Stimulated activated memory B cell treated with anti-CD40 and anti-IgM and Interleukin-4, amounts not matched to agents 10 μg/mL and 1 μg/mL and 100 μg/mL, for 72 hours (primary cell): ENCODE measurements around the gene WWOX.

Experiments used
- ATAC-seq: fragments of 150-1000 bp; cut with Tn5 transposase; 2 replicates; pipeline ENCODE4 v1.10.0; 2021
- H3K27ac Mint-ChIP-seq: one replicate; pipeline ENCODE4 v1.8.0; 2022; ENCODE audit warnings: mild to moderate bottlenecking, mixed read lengths
- H3K27me3 Mint-ChIP-seq: one replicate; pipeline ENCODE4 v1.8.0; 2022; ENCODE audit warnings: mixed read lengths
- H3K36me3 Mint-ChIP-seq: one replicate; pipeline ENCODE4 v1.8.0; 2022; ENCODE audit warnings: mixed read lengths
- H3K4me1 Mint-ChIP-seq: one replicate; pipeline ENCODE4 v1.8.0; 2022; ENCODE audit warnings: mixed read lengths
- H3K4me3 Mint-ChIP-seq: one replicate; pipeline ENCODE4 v1.8.0; 2022; ENCODE audit warnings: mild to moderate bottlenecking, moderate library complexity, mixed read lengths
- H3K9me3 Mint-ChIP-seq: one replicate; pipeline ENCODE4 v1.8.0; 2022; ENCODE audit warnings: mixed read lengths

WWOX gene

DNA sequence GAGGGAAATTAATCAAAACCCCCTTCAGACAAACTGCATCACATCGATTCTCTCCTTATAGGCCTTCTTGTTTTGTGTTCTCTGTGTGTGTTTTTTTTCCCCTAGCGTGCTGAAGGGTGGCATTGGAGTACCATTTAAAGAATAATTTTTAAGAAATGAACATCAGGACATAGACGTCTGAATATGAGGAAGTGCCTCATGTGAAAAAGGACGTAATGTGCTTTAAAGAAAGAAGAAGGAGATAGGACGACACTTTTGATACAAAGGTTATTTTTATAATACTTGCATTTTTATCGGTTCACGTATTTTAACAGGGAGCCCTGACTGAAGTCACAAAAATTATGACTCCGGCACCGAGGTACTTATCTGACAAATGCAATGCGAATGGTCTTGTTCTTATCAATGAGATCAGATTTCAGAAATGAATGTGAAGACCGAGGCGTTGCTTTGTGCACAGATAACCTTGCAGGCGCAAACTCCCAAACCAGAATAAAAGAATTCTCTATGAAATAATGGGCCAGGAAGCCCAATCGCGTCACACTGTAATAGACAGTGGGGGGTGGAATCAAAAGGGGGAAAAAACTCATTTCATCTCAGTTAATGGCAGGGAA, 894.8 kb downstream of the WWOX start:
- ATAC-seq: no peak
- Mint-ChIP-seq H3K4me3 (no peak overlapping the region), H3K4me1 (peaks cover 18% of the 10 kb centered on the region)

GRCh38 chr16:78995441-78995840, 896.0 kb downstream of the WWOX start:
- no peak overlapping the region for H3K4me3 Mint-ChIP-seq
- no peaks in the 10 kb centered on the region for H3K9me3 Mint-ChIP-seq
- no peak for ATAC-seq
- no peaks in the 10 kb centered on the region for H3K36me3 Mint-ChIP-seq
- no peaks in the 10 kb centered on the region for H3K27me3 Mint-ChIP-seq
- no peak overlapping the region for H3K27ac Mint-ChIP-seq
- H3K4me1 Mint-ChIP-seq: peaks cover 6% of the 10 kb centered on the region

More for the DNA sequence above, 894.8 kb downstream of the WWOX start:
- Mint-ChIP-seq H3K27ac (no peak overlapping the region), H3K27me3 (no peaks in the 10 kb centered on the region), H3K9me3 (no peaks in the 10 kb centered on the region), H3K36me3 (no peaks in the 10 kb centered on the region)

DNA sequence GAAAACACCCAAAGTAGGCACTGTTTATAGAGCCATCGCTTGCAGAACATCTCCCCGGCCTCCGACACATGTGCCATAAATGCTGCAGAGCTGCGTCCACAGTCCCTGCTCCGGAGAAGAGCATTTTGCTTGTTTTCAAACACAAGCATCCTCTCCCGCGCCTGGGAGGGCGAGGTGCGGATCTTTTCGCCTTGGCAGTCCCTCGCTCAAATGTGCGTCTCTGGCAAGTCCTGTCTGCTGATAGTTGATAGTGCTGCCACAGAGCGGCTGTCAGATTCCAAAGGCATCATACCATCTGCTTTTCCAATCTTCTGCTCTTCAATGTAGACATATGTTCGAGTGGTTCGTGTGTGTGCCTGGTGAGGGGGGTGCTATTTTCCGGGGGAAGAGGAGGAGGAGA, 897.3 kb downstream of the WWOX start:
- Mint-ChIP-seq H3K4me3 (no peak overlapping the region), H3K27me3 (no peaks in the 10 kb centered on the region), H3K4me1 (no peaks in the 10 kb centered on the region), H3K36me3 (no peaks in the 10 kb centered on the region), H3K27ac (no peak overlapping the region), H3K9me3 (no peaks in the 10 kb centered on the region)
- no peak for ATAC-seq

DNA sequence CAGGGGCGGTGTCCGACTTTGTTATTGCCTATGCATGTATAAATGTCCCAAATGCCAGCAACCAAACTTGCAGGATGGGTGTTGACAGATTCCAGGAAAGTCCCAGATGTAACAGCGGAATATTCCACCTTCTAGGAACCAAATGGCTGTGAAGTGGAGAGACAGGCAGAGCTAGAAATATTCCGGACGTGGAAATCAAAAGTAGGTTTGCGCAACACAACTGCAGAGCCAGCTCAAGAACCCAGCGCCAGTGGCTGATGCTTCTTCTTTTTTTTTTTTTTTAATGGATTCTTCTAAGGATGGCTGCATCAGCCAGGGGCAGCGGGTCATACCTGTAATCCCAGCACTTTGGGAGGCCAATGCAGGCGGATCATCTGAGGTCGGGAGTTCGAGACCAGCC, 899.4 kb downstream of the WWOX start:
- Mint-ChIP-seq H3K4me1 (no peaks in the 10 kb centered on the region), H3K36me3 (no peaks in the 10 kb centered on the region), H3K27me3 (no peaks in the 10 kb centered on the region), H3K9me3 (no peaks in the 10 kb centered on the region), H3K27ac (no peak overlapping the region), H3K4me3 (no peak overlapping the region)
- ATAC-seq: no peak

- Mint-ChIP-seq H3K36me3 (no peaks in the 10 kb centered on the region), H3K27ac (no peak overlapping the region), H3K9me3 (no peaks in the 10 kb centered on the region), H3K4me3 (no peak overlapping the region), H3K27me3 (no peaks in the 10 kb centered on the region), H3K4me1 (peaks cover under 1% of the 10 kb centered on the region)
- no peak for ATAC-seq
These were observed 901.9 kb downstream of the WWOX start for GRCh38 chr16:79001156-79001967.

DNA sequence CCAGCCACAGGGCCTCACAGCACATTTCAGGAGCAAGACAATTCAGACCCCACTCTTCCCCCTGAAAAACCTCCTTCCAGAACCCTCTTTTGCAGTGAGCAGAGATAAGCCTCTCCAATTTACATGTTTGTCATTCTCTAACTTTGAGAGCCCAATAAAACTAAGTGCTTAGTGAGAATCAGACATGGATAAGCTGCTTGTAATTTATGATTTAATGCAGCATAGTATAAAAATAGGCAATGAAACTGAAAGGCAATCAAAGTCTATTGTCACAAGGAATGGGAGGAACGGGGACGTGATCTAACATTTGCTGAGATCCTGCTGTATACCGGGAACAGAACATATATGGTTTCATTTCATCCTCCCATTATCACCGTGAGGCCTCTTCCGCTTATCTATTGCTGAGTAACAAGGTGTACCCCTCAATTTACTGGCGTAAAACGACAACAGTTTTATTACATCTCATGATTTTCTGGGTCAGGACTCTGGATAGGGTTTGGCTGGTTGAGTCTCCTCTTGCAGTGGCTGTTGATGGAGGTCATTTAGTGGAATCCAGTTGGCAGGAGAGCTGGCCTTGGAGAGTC, 903.7 kb downstream of the WWOX start:
- peaks cover 5% of the 10 kb centered on the region for H3K9me3 Mint-ChIP-seq

GRCh38 chr16:79004309-79004708, 904.9 kb downstream of the WWOX start:
- H3K27ac Mint-ChIP-seq: no peak overlapping the region
- H3K9me3 Mint-ChIP-seq: peaks cover 5% of the 10 kb centered on the region
- ATAC-seq: no peak
- H3K27me3 Mint-ChIP-seq: no peaks in the 10 kb centered on the region
- no peak overlapping the region for H3K4me3 Mint-ChIP-seq
- peaks cover 11% of the 10 kb centered on the region for H3K4me1 Mint-ChIP-seq
- H3K36me3 Mint-ChIP-seq: peaks cover 6% of the 10 kb centered on the region

More for the DNA sequence above, 903.7 kb downstream of the WWOX start:
- Mint-ChIP-seq H3K4me3 (no peak overlapping the region), H3K4me1 (peaks cover 11% of the 10 kb centered on the region), H3K36me3 (peaks cover 6% of the 10 kb centered on the region), H3K27ac (no peak overlapping the region), H3K27me3 (no peaks in the 10 kb centered on the region)
- no peak for ATAC-seq

- H3K4me1 Mint-ChIP-seq: peaks cover 11% of the 10 kb centered on the region
- peaks cover 6% of the 10 kb centered on the region for H3K36me3 Mint-ChIP-seq
- no peak overlapping the region for H3K27ac Mint-ChIP-seq
- ATAC-seq: no peak
- peaks cover 5% of the 10 kb centered on the region for H3K9me3 Mint-ChIP-seq
- H3K4me3 Mint-ChIP-seq: no peak overlapping the region
- H3K27me3 Mint-ChIP-seq: no peaks in the 10 kb centered on the region
These were observed 905.6 kb downstream of the WWOX start for GRCh38 chr16:79005096-79005495.

DNA sequence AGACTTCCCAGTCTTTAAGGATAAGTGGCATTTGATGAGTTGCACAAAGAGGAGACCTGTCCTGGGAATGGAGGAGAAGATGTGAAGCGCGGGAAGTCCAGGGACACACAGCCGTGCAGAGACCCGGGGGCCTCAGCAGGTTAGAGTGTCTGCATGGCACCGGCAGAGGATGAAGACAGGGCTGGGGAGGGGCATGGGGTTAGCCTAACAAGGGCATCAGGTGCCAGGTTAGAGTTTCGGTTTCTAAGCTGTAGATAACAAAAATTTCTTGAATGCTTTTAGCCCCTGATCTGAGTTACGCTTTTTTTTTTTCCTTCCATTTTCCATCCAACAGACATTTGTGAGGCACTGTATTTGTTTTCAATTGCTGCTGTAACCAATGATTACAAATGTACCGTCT, 906.8 kb downstream of the WWOX start:
- ATAC-seq: no peak
- Mint-ChIP-seq H3K4me1 (peaks cover 11% of the 10 kb centered on the region), H3K9me3 (peaks cover 5% of the 10 kb centered on the region), H3K36me3 (peaks cover 6% of the 10 kb centered on the region), H3K27me3 (no peaks in the 10 kb centered on the region), H3K27ac (no peak overlapping the region), H3K4me3 (no peak overlapping the region)

DNA sequence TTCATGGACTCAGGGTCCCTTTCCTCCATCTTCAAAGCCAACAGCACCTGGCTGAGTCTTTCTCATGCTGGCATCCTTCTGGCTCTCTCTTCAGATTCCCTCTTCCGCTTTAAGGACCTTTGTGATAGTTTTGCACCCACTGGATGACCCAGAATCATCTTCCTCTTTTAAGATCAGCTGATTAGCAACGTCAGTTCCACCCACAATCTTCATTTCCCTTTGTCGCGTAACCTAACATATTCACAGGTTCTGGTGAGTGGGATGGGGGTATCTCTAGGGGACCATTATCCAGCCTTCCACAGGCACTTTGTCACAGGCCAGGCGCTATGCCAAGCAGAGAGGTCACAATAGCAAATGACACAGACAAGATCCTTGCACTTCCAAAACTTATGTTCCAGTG, 907.3 kb downstream of the WWOX start:
- H3K4me1 Mint-ChIP-seq: peaks cover 13% of the 10 kb centered on the region
- no peaks in the 10 kb centered on the region for H3K27me3 Mint-ChIP-seq
- peaks cover 6% of the 10 kb centered on the region for H3K36me3 Mint-ChIP-seq
- no peak overlapping the region for H3K27ac Mint-ChIP-seq
- ATAC-seq: no peak
- peaks cover 5% of the 10 kb centered on the region for H3K9me3 Mint-ChIP-seq
- H3K4me3 Mint-ChIP-seq: no peak overlapping the region

- H3K27ac Mint-ChIP-seq: no peak overlapping the region
- H3K4me3 Mint-ChIP-seq: no peak overlapping the region
- peaks cover 21% of the 10 kb centered on the region for H3K4me1 Mint-ChIP-seq
- no peaks in the 10 kb centered on the region for H3K27me3 Mint-ChIP-seq
- H3K9me3 Mint-ChIP-seq: peaks cover 5% of the 10 kb centered on the region
- H3K36me3 Mint-ChIP-seq: peaks cover 6% of the 10 kb centered on the region
- ATAC-seq: peak; percentile 83
These were observed 908.2 kb downstream of the WWOX start for GRCh38 chr16:79007614-79008013.

- peaks cover 5% of the 10 kb centered on the region for H3K9me3 Mint-ChIP-seq
These were observed 908.8 kb downstream of the WWOX start for GRCh38 chr16:79008036-79008868.

DNA sequence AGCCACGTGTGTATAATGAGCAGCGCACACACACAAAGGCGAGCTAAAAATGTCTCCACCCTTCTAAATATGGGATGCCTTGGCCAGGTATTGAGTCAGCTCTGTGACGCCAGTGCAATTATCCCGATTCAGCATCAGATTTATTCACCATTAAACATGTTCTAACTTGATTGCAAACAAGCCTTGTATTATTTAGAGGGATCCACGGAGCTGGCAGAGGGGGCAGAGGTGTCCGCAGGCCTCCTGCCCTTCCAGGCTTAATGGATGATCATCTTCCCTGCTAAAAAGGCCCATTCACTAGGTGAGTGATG, 909.4 kb downstream of the WWOX start:
- Mint-ChIP-seq H3K27me3 (no peaks in the 10 kb centered on the region), H3K27ac (no peak overlapping the region), H3K36me3 (peaks cover 6% of the 10 kb centered on the region), H3K4me1 (peaks cover 34% of the 10 kb centered on the region), H3K9me3 (peaks cover 5% of the 10 kb centered on the region), H3K4me3 (no peak overlapping the region)
- ATAC-seq: no peak

More at GRCh38 chr16:79008036-79008868, 908.8 kb downstream of the WWOX start:
- Mint-ChIP-seq H3K27ac (no peak overlapping the region), H3K27me3 (no peaks in the 10 kb centered on the region), H3K4me3 (no peak overlapping the region), H3K4me1 (peaks cover 28% of the 10 kb centered on the region), H3K36me3 (peaks cover 6% of the 10 kb centered on the region)
- no peak for ATAC-seq

DNA sequence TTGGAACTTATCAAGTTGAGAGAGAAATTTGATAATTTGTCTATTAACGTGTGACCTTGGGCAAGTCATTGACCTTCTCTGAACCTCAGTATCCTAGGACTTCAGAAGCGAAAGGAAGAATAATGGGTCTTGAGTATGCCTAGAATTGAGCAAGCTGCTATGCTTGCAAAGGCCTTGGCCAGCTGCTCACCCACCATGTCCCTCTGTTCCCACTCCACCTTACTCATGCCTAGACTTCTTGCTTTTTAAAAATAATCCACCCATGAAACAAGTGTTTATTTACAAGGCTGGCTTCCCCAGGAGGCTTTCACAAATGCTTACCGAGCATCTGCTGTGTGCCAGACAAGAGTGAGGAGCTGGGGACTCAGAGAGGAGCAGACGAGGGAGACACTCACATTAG, 910.4 kb downstream of the WWOX start:
- Mint-ChIP-seq H3K4me1 (peaks cover 36% of the 10 kb centered on the region), H3K27me3 (no peaks in the 10 kb centered on the region), H3K9me3 (peaks cover 5% of the 10 kb centered on the region), H3K4me3 (no peak overlapping the region), H3K36me3 (peaks cover 6% of the 10 kb centered on the region), H3K27ac (peak overlapping the region; percentile 25)
- ATAC-seq: no peak

- Mint-ChIP-seq H3K27me3 (peaks cover 6% of the 10 kb centered on the region), H3K4me3 (no peak overlapping the region), H3K4me1 (peaks cover 36% of the 10 kb centered on the region), H3K9me3 (peaks cover 5% of the 10 kb centered on the region), H3K27ac (no peak overlapping the region), H3K36me3 (peaks cover 8% of the 10 kb centered on the region)
- ATAC-seq: no peak
These were observed 911.8 kb downstream of the WWOX start for GRCh38 chr16:79011282-79011681.
